ENCODE measurements around the gene CLPSL1.

- TF ChIP-seq POLR2AphosphoS5 (IDR thresholded peaks at IDR 0.05): no peak
- no peak for TF ChIP-seq CTCF (IDR thresholded peaks at IDR 0.05)
These were observed 38.0 kb upstream of the CLPSL1 start for GRCh38 chr6:35742842-35743241.
